ENCODE measurements around the gene NOP53.
"Not testable (repeated sequence)": the region's sequence is repeated elsewhere in the genome, so short reads cannot be mapped to it uniquely, and the experiment has no call there.

NOP53 gene

DNA sequence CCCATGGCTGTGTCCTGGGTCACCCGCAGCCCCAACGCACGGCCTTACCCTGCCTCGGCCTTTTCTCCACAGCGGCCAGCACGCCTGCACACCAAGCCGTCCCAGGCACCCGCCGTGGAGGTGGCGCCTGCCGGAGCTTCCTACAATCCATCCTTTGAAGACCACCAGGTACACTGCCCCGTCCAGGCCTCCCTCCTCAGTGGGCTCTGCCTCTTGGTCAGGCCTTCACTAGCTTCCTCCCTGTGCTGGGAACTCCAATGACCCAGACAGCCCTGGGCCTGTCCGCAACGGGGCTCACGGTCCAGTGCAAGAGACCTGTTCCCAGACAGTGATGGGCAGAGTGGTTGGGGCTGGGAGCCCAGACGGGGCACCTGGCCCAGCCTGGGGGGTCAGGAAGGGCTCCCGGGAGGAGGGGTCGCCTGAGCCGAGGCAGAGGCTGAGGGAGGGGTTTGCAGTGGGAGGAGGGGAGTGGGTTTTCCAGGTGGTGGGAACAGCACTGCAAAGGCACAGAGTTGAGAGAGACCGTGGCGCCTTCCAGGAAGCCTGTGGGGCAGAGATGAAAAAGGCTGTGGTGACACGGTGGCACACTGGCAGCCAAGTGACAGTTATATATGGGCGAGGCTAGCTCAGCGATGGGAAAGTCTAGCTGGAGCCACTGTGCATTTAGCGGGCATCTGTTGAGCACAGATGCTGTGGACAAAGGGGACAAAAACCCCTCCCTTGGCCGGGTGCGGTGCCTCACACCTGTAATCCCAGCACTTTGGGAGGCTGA, 7.3 kb downstream of the NOP53 start:
- DNase-seq (ENCODE audit: low read depth in 2 of 2, low spot score in 1 of 2), result no peak

DNA sequence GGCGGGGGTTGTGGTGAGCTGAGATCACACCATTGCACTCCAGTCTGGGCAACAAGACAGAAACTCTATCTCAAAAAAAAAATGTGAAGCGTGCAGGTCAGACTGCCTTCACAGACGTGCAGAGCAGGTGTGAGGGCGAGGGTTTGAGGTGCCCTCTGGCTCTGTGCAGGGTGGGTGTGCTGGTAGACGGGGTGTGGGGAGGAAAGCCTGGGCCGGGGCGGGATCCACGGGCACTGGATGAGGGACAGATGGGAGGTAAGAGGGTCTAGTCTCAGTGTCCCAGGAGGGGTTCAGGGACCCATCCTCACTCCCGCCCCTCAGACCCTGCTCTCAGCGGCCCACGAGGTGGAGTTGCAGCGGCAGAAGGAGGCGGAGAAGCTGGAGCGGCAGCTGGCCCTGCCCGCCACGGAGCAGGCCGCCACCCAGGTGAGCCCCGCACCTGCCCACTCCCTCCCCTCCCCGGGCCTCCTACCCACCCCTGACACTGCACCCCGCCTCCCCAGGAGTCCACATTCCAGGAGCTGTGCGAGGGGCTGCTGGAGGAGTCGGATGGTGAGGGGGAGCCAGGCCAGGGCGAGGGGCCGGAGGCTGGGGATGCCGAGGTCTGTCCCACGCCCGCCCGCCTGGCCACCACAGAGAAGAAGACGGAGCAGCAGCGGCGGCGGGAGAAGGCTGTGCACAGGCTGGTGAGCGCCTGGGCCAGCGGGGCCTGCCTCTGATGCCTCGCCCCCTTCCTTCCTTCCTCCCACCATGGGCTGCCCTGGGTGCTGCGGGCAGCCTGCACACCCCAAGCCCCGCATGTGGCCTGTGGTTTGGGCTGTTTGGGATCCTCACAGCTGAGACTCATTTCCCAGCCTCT, 9.1 kb downstream of the NOP53 start:
- DNase-seq (ENCODE audit: low read depth in 2 of 2, low spot score in 1 of 2), result no peak

DNA sequence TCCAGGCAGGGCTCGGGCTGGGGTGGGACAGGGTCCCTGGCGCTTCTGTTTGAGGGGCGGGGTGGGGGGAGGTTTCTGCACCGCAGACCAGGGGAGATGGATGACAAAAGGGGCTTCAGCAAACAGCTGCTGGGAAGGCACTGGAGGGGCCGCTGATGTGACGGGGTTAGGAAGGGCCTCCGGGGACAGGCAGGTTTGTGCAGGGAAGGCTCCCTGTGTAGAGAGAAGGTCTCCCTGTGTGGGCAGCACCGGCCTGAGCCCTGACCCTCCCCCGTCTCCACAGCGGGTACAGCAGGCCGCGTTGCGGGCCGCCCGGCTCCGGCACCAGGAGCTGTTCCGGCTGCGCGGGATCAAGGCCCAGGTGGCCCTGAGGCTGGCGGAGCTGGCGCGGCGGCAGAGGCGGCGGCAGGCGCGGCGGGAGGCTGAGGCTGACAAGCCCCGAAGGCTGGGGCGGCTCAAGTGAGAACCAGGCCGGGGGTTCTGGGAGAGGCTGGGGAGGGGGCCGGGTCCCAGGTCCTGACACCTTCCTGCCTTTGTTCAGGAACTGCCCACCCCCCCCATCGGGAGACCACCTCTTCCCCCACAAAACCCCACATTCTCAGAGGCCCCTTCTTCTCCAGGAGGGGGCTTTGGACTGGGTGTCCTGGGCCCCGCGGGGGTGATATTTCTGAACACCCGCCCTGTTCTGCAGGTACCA, 9.9 kb downstream of the NOP53 start:
- DNase-seq (ENCODE audit: low read depth in 2 of 2, low spot score in 1 of 2), result no peak

DNA sequence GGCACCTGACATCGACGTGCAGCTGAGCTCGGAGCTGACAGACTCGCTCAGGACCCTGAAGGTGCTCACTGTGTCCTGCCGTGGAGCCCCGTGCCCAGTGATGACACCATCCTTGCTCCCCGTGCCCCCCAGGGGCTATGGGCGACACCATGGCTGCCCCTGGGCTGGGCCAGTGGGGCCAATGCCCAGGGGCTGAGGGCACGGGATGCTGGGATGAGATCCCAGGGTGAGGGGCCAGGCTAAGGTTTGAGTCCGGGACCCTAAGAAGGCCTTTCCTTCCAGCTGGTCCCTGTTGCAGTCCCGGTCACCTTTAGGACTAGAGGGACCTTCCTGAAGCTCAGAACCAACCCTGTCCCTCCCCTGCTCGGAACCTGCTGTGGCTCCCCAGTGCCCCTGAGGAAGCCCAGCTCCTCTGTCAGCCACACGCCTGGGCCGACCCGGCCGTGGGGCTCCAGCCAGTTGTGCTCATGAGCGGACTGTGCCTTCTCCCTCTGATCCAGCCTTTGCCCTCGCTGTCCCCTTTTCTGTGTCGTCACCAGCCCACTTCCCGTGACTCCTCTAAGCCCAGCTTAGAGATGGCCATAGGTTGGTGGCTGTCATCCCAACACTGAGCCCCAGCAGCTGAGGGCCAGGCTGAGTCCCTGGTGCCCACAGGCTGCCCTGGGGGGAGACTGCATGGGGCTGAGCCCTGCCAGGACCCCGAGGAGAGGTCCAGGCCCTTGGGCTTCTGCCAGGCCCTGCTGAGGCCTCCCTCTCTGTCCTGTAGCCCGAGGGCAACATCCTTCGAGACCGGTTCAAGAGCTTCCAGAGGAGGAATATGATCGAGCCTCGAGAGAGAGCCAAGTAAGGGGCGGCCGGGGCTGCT, 10.6 kb downstream of the NOP53 start:
- DNase-seq (ENCODE audit: low read depth in 2 of 2, low spot score in 1 of 2), result no peak

DNA sequence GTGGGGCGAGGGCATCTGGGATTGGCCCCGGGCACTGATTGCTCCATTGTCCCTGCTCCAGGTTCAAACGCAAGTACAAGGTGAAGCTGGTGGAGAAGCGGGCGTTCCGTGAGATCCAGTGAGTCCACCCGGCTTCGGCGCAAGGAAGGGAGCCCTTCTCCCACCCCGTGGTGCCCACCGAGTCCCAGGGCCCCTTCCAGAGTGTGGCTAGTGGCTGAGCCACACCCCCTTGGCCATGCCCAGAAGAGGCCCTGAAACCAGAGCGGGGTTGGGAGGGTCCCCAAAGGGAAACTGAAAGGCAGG, 11.2 kb downstream of the NOP53 start:
- no peak for DNase-seq (ENCODE audit: low read depth in 2 of 2, low spot score in 1 of 2)

DNA sequence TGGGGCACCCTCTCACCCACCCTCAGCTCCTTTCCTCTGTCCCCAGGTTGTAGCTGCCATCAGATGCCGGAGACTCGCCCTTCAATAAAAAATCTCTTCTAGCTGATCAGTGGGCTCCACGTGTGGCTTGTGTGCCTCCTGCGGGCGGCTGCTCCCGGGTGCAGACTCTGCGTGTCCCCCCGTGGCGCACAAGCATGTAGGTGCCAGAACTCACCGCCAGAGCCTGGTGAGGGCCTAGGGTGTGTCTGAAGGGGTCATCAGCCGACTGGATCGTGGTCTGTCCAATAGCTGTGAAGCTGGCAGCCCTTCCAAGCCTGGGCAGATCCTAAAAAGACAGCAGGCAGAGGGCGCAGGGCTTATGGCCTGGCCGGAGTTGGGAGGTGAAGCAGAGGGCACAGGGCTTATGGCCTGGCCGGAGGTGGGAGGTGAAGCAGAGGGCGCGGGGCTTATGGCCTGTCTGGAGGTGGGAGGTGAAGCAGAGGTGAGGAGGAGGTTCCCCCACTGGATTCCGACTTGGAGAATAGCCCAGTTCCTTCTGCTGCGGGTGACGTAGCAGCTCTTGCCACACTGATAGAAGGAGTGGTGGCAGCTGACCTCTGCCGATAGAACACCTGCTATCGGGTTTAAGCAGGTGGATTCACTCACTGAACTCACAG, 11.7 kb downstream of the NOP53 start:
- no peak for DNase-seq (ENCODE audit: low read depth in 2 of 2, low spot score in 1 of 2)

DNA sequence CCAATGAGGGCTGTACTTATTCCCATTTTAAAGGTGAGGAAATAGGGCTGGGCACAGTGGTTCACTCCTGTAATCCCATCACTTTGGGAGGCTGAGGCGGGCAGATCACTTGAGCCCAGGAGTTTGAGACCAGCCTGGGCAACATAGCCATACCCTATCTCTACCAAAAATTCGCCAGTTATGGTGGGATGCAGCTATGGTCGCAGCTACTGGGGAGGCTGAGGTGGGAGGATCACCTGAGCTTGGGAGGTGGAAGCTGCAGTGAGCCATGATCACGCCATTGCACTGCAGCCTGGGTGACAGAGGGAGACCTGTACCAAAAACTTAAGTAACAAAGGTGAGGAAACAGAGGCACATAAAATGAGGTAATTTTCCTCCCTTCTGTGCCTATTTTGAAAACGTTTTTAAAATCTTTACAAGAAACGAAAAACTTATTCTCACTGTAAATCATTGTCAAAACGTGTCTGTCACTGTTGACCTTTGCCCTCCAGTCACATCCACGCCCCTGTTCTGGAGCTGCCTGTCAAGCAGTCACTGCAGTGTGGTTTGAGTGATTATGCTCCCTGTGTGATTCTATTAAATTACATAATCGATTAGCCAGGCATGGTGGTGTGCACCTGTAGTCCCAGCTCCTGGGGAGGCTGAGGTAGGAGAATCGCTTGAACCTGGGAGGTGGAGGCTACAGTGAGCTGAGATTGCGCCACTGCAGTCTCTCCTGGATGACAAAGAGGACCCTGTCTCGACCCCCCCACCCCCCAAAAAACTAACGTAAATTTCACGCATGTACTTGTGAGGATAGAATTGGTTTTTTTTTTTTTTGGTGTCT, 12.5 kb downstream of the NOP53 start:
- DNase-seq (ENCODE audit: low read depth in 2 of 2, low spot score in 1 of 2), result no peak

DNA sequence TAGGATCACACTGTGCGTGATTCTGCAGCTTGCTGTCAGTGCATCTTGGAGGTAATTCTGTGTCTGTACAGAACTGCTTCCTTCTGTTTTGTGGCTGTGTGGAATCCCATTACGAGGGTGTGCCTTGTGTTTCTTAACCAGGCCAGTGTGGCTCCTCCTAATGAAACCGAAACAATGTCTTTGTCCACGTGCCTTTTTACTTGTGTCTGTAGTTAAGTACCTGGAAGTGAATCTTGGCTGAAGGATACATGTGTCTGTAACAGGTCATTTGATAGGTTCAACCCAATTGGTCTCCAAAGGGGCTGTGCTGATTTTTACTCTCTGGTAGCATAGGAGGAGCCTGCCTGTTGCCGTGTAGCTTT, 13.1 kb downstream of the NOP53 start:
- DNase-seq (ENCODE audit: low read depth in 2 of 2, low spot score in 1 of 2), result no peak

DNA sequence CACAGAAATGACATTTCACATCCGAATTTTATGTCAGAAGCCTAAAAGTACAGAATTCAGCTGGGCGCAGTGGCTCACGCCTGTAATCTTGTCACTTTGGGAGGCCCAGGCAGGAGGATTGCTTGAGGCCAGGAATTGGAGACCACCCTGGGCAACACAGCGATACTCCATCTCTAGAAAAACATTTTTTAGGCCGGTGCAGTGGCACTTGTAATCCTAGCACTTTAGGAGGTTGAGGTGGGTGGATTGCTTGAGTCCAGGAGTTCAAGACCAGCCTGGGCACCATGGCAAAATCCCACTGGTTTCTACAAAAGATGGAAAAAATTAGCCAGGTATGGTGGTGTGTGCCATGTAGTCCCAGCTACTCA, 15.3 kb downstream of the NOP53 start:
- no peak for DNase-seq (ENCODE audit: low read depth in 2 of 2, low spot score in 1 of 2)

DNA sequence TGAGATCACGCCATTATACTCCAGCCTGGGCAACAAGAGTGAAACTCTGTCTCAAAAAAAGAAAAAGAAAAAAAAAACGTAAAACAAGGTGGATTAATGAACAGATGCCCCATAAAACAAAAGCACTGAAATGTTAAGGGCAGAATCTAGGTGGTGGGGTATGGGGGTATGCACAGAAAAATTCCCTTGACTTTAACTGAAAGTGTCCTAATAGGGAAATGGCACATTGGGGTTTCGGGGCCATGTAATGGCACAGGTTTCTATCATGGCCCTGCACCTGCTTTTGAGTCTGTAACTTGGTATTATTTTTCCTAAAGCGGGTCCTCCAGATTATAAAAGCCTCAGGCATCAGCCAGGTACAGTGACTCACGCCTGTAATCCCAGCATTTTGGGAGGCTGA, 16.2 kb downstream of the NOP53 start:
- no peak for DNase-seq (ENCODE audit: low read depth in 2 of 2, low spot score in 1 of 2)

DNA sequence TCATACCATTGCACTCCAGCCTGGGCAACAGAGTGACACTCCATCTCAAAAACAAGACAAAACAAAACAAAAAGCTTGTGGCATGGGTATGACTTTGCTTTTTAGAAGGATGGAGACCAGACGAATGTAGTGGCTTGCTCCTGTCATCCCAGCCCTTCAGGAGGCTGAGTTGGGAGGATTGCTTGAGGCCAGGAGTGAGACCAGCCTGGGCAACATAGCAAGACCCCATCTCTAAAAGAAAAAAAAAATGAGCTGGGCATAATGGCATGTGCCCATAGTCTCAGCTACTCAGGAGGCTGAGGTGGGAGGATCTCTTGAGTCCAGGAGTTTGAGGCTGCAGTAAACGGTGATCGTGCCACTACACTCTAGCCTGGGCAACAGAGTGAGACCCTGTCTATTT, 16.8 kb downstream of the NOP53 start:
- DNase-seq (ENCODE audit: low read depth in 2 of 2, low spot score in 1 of 2), result no peak

DNA sequence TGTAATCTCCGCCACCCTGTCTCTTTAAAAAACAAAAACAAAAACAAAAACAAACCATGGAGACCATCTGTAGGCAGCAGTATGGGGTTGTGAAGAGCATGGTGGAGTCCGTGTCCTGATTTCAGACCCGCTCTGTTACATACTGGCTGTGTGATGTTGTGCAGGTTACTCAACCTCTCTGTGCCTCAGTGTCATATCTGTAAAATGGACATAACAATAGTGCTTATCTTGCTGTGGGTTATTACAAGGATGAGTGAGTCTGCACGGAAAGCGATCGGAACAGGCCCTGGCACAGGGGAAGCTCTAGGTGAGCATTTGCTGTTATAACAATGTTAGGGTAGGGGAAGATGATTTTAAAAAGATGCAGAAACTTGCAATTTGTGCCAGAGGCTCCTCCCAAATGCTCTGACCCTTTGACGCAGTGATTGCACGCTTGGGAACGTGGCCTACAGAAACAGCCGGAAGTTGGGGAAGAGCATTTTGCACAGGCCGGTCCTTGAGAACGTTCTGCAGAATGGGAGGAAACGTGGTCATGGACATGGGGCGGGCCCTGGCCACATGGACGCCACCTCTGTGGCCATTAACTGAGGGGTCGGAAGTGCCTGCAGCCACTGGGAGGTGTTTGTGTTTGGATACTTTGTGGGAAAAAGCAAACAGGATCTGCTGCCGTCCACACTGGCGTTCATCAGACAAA, 17.4 kb downstream of the NOP53 start:
- DNase-seq (ENCODE audit: low read depth in 2 of 2, low spot score in 1 of 2), result no peak

DNA sequence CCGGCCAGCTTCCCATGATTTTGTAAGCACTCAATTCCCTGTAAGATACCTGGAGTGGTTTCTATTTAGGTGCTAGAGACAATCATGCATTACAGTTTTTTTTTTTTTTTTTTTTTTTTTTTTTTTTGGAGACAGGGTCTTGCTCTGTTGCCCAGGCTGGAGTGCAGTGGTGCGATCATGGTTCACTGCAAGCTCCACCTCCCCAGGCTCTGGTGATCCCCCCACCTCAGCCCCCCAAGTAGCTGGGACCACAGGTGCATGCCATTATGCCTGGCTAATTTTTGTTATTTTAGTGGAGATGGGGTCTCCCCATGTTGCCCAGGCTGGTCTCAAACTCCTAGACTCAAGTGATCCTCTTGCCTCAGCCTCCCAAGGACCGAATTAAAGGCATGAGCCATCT, 19.4 kb downstream of the NOP53 start:
- DNase-seq (ENCODE audit: low read depth in 2 of 2, low spot score in 1 of 2), result not testable (repeated sequence)

DNA sequence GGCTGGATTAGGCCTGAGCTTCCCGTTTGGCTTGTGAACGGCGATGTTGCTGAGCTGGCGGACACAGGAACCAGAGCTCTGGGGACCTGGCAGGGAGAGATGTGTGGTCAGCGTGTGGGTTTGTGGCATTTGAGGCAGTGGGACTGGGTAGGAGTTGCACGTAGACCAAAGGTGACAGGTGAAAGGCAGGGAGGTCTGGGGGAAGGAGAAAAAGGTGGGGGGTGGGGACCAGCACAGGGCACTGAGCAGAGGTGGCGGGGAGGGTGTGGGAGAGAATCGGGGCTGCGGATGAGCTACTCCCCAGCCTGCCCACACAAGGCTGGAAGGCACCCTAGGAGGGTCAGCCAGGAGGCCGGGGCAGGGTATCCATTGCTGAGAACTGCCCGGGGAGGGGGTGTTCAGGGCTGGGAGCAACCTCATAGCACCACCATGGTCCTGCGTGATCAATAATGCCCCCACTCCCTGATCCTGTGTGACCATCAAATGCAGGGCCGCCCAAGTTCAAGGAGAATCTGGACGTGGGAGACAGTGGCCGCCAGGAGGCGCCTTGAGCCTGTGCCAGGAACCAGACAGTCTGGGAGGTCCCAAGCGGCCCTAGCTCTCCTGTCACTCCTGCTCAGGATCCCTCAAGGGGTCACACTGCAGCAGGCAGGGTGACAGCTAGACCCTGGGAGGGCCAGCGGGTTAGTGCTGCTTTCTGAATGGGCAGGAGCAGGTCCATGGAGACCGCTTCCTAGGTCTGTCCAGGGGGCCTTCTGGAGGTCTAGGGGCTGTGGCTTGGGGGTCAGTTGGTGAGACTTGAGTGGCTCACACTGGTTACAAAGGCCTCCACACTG, 20.4 kb downstream of the NOP53 start:
- no peak for DNase-seq (ENCODE audit: low read depth in 2 of 2, low spot score in 1 of 2)

DNA sequence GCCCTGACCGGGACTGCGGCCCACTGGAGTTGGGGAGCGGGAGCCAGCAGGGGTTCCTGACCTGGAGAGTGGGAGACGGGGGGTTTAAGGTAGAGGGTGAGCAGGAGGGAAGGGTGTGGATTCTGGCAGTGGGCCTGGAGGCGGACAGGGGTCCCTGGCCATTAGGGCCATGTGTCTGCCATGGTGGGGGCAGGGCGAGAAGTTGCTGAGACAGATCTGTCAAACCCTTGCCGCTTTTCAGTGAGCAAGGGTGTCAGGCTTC, 20.9 kb downstream of the NOP53 start:
- DNase-seq (ENCODE audit: low read depth in 2 of 2, low spot score in 1 of 2), result no peak

DNA sequence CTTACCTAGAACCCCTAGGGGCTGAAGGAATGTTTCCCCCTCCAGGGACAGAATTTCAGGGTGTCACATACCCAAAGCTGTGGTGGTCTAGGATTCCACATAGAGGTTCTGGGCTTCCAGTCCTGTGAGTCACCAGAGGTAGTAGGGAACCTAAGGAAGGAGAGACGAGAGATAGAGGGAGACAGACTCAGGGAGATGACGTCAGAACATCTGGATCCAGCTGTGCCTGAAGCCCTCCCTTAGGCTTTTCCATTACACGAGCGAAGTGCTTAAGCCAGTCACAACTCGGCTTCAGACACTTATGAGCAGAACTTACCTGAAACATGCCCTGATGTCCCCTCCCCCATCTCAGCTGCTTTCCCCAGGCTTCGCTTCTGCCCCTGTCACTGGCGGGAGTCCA, 21.3 kb downstream of the NOP53 start:
- DNase-seq (ENCODE audit: low read depth in 2 of 2, low spot score in 1 of 2), result no peak

DNA sequence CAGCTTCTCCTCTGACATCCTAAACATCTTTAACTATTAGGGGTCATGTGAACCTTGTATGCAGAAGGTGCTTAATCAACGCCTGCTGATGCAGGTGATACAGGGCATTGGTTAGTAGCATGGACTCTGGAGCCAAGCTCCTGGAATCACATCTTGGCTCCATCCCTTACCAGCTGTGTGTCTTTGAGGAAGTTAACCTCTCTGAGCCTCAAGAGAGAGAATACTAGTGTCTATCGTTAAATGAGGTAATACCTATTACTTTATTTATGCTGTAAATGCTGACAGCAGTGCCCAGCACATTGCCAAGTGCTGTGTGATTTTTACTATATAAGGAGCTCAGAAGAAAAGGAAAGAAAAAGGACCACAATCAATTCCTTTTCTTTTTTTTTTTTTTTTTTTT, 22.0 kb downstream of the NOP53 start:
- no peak for DNase-seq (ENCODE audit: low read depth in 2 of 2, low spot score in 1 of 2)

DNA sequence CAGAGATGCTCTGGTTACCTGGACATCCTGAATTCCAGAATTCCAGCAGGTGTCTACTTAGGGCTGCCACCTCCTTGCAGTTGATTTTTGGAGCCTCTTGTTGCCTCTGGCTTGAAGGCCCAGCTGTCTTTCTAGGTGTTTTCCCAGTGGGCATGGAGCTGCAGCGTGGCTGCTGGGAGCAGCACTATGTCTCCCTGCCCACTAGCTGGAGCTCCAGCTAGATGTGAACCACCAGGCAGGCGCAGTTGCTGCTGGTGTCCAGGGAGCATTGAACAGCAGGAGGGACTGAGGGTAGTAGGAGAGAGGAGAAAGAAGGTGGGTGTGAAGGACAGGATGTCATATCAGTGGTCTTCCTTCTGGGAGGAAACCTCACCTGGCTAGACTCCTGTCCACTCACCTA, 23.3 kb downstream of the NOP53 start:
- no peak for DNase-seq (ENCODE audit: low read depth in 2 of 2, low spot score in 1 of 2)

DNA sequence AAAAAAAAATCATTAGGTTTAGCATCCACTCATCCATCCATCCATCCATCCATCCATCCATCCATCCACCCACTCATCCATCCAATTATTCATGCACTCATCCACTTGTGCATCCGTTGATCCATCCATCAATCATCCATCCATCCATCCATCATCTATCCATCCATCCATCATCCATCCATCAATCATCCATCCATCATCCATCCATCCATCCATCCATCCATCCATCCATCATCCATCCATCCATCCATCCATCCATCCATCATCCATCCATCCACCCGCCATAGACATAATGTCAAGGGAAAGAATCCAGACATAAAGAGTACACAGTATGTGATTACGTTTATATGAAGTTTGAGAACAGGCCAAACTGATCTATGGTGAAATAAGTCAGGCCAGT, 24.2 kb downstream of the NOP53 start:
- DNase-seq (ENCODE audit: low read depth in 2 of 2, low spot score in 1 of 2), result no peak

Data from stimulated activated CD8-positive, alpha-beta memory T cell treated with anti-CD3 and anti-CD28 coated beads, Interleukin-4, amount 100 ng/mL, for 1 hour (primary cell).